ENCODE measurements around the gene EDEM1. TPM values are rescaled to one million over a fixed set of nuclear protein-coding genes. Genes with fewer than 3 reads are reported as not detected.
A peak's percentile ranks its signal among the peaks of the same experiment; 100 is the strongest.

EDEM1 gene
- total RNA-seq: 10 to 100 TPM; 18.4 to 41.7 (median 35.8) TPM

- ATAC-seq: peak; percentile 98
- Histone ChIP-seq H3K4me1 (peaks cover 4 to 53% (median 14%) of the 10 kb centered on the region in 3 donors), H3K27me3 (no peaks in the 10 kb centered on the region), H3K27ac (peak within 1 kb of the TSS; percentile 84 to 98 (median 90)), H3K36me3 (peaks cover 0 to 15% of the 10 kb centered on the region in 2 donors), H3K4me3 (peak within 1 kb of the TSS; percentile 77 to 83), H3K9me3 (no peaks in the 10 kb centered on the region)
- peak; percentile 64 for TF ChIP-seq POLR2AphosphoS5 (IDR thresholded peaks at IDR 0.05)
- peak; percentile 59 to 83 for TF ChIP-seq POLR2A (IDR thresholded peaks at IDR 0.05)
- TF ChIP-seq CTCF (IDR thresholded peaks at IDR 0.05): no peak
- TF ChIP-seq EP300 (IDR thresholded peaks at IDR 0.05): no peak
- 0% methylated on average over 5 to 11 of the region's 78 CpGs for WGBS, 2 donors (ENCODE audit: low coverage in 1 of 2)
These were observed at the start of gene EDEM1 for GRCh38 chr3:5187156-5187919. EDEM1 (plus strand) TSS chr3:5187707; CDS start chr3:5187806, 99 bp downstream.

GRCh38 chr3:5138214-5138981, 49.1 kb upstream of the EDEM1 start:
- H3K9me3 ChIP-seq: no peaks in the 10 kb centered on the region
- WGBS, 2 donors (ENCODE audit: low coverage in 1 of 2): 25 to 32% methylated on average over 5 of the region's 5 CpGs
- H3K27me3 ChIP-seq: no peaks in the 10 kb centered on the region
- no peak overlapping the region for H3K4me3 ChIP-seq
- no peak for ATAC-seq
- peaks cover 13 to 76% (median 27%) of the 10 kb centered on the region in 3 donors for H3K4me1 ChIP-seq
- peak overlapping the region in 2 of 4 donors; percentile 25 to 28 for H3K27ac ChIP-seq
- H3K36me3 ChIP-seq: no peaks in the 10 kb centered on the region
- TF ChIP-seq POLR2A (IDR thresholded peaks at IDR 0.05): no peak
- TF ChIP-seq EP300 (IDR thresholded peaks at IDR 0.05): no peak
- TF ChIP-seq CTCF (IDR thresholded peaks at IDR 0.05): no peak
- TF ChIP-seq POLR2AphosphoS5 (IDR thresholded peaks at IDR 0.05): no peak

- TF ChIP-seq CTCF (IDR thresholded peaks at IDR 0.05) (no peak), POLR2A (IDR thresholded peaks at IDR 0.05) (no peak), EP300 (IDR thresholded peaks at IDR 0.05) (no peak), POLR2AphosphoS5 (IDR thresholded peaks at IDR 0.05) (no peak)
- H3K27me3 ChIP-seq: no peaks in the 10 kb centered on the region
- no peak overlapping the region for H3K4me3 ChIP-seq
- H3K9me3 ChIP-seq: no peaks in the 10 kb centered on the region
- no peaks in the 10 kb centered on the region for H3K36me3 ChIP-seq
- no peak for ATAC-seq
- H3K27ac ChIP-seq: no peak overlapping the region
- 88 to 94% methylated on average over 3 of the region's 4 CpGs for WGBS, 2 donors (ENCODE audit: low coverage in 1 of 2)
- H3K4me1 ChIP-seq: peaks cover 13 to 60% (median 27%) of the 10 kb centered on the region in 3 donors
These were observed 47.3 kb upstream of the EDEM1 start for GRCh38 chr3:5140230-5140621.

- H3K4me3 ChIP-seq: no peak overlapping the region
- H3K27me3 ChIP-seq: no peaks in the 10 kb centered on the region
- no peaks in the 10 kb centered on the region for H3K9me3 ChIP-seq
- no peak overlapping the region for H3K27ac ChIP-seq
- TF ChIP-seq POLR2AphosphoS5 (IDR thresholded peaks at IDR 0.05): no peak
- TF ChIP-seq CTCF (IDR thresholded peaks at IDR 0.05): no peak
- no peak for TF ChIP-seq POLR2A (IDR thresholded peaks at IDR 0.05)
- no peak for TF ChIP-seq EP300 (IDR thresholded peaks at IDR 0.05)
- peaks cover 13 to 65% (median 27%) of the 10 kb centered on the region in 3 donors for H3K4me1 ChIP-seq
- 96% methylated on average over 6 of the region's 6 CpGs for WGBS, 2 donors (ENCODE audit: low coverage in 1 of 2)
- ATAC-seq: no peak
- H3K36me3 ChIP-seq: no peaks in the 10 kb centered on the region
These were observed 46.7 kb upstream of the EDEM1 start for GRCh38 chr3:5140839-5141238.

All from gastroesophageal sphincter (tissue), 4 donors.